AG09319 (cell line): ENCODE results near the gene ZGLP1.
"Not testable (repeated sequence)": the region's sequence is repeated elsewhere in the genome, so short reads cannot be mapped to it uniquely, and the experiment has no call there.

ENCODE experiments used
- DNase-seq: peaks from one replicate; pipeline ENCODE4 v3.0.0-alpha.2; 2010; ENCODE audit warnings: low read depth; ENCODE audit errors: extremely low read depth
- TF ChIP-seq, protein P1 (sequence below): IDR thresholded peaks from 2 replicates; pipeline ENCODE4 v1.5.1; 2011; ENCODE audit warnings: low read depth, mild to moderate bottlenecking, inconsistent platforms, low read length, moderate library complexity

ZGLP1 gene

DNA sequence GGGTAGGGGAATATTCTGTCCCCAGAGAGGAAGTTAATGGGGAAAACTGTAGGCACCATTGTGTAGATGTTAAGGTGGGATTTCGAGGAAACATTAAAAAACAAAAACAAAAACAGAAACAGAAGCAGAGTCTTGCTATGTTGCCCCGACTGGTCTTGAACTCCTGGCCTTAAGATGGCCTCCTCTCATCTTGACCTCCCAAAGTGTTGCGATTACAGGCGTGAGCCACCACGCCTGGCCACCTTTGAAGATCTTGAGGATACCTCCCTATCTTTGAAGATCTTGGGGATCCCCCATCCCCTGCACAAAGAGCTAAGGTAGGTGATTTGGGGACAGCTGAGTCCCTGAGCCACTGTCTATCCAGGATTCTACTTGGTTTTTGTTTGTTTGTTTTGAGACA, 30.4 kb upstream of the ZGLP1 start:
- TF ChIP-seq, protein P1, sequence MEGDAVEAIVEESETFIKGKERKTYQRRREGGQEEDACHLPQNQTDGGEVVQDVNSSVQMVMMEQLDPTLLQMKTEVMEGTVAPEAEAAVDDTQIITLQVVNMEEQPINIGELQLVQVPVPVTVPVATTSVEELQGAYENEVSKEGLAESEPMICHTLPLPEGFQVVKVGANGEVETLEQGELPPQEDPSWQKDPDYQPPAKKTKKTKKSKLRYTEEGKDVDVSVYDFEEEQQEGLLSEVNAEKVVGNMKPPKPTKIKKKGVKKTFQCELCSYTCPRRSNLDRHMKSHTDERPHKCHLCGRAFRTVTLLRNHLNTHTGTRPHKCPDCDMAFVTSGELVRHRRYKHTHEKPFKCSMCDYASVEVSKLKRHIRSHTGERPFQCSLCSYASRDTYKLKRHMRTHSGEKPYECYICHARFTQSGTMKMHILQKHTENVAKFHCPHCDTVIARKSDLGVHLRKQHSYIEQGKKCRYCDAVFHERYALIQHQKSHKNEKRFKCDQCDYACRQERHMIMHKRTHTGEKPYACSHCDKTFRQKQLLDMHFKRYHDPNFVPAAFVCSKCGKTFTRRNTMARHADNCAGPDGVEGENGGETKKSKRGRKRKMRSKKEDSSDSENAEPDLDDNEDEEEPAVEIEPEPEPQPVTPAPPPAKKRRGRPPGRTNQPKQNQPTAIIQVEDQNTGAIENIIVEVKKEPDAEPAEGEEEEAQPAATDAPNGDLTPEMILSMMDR: no peak
- no peak for DNase-seq

DNA sequence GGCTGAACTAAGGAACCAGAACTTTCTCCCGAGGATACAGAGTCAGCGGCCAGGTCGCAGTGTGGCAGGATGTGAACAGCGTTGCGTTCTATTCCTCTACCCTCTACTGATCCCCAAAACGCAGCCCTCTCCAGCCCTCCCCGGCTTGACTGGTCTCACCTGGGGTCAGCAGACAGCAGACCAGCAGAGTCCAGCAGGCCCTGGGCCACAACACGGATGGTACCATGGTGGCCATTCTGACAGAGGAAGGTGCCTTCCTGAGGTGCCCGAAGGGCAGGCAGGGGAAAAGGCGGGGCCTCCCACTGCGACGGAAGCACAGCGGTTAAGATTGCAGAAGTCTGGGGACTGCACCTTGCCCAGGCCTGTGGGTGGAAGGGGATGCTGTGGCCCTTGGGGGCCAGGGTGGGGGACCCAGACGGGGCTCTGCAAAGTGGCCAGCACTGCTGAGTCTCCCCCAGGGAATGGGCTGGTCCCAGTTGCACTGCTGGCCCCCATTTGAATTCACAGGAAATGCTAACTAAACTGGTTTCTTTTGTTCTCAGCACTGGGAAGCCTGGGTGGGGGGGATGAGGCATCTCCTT, 29.9 kb upstream of the ZGLP1 start, which contains the start of gene ICAM3:
Gene ICAM3 (minus strand): TSS at position 245 of the 581 bp plus-strand sequence. CDS start 10 bp downstream, at position 235.
- no peak for DNase-seq
- TF ChIP-seq, protein P1: no peak

DNA sequence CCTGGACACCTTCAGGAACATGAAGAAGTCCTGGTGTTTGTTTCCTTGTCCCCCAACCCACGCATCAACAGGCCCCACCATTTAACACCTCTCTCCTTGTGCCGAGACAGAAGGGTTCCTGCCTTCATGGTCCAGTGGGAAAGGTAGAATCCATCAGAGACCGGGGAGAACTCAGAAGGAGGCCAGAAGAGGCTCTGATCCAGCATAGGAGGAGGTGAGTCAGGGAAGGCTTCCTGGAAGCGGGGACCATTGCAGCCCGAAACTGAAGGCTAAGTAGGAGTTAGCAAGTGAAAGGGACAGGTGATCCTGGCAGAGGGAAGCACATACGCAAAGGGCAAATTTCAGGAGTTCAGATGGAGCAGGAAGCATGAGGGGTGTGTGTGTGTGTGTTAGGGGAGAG, 29.3 kb upstream of the ZGLP1 start:
- TF ChIP-seq, protein P1: no peak
- no peak for DNase-seq

DNA sequence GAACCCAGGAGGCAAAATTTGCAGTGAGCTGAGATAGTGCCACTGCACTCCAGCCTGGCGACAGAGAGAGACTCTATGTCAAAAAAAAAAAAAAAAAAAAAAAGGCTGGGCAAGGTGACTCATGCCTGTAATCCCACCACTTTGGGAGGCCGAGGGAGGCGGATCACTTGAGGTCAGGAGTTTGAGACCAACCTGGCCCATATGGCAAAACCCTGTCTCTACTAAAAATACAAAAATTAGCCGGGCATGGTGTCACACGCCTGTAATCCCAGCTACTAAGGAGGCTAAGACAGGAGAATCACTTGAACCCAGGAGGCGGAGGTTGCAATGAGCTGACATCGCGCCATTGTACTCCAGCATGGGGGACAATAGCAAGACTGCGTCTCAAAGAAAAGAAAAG, 27.1 kb upstream of the ZGLP1 start:
- not testable (repeated sequence) for DNase-seq

DNA sequence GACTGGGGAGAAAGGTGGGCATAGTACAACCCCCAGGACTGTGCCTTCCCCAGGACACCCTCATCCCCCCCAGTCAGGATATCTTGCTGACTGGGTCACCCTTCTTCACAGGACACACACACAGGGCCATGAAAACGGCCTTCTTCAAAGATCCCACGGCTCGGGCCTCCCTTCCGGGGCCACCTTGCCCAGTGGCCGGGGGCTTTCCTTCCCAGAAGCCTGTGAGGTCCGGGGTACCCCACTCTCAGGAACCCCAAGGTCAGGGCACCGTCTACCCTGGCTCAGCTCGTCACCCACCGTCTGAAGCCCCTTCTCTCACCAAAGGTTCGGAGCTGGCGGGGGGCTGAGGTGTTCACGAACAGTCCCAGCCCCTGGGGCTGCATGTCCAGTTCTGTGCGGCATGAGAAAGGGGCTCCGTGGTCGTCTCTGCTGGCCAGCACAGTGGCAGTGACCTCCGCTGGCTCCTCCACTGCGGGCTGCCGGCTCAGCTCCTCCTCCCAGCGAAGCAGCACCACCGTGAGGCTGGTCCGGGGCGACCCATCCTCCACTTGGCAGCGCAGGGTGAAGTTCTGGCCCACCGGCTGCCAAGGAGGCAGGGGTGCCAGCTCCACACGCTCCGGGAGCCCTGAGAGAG, 25.9 kb upstream of the ZGLP1 start:
- DNase-seq: no peak
- TF ChIP-seq, protein P1: no peak

DNA sequence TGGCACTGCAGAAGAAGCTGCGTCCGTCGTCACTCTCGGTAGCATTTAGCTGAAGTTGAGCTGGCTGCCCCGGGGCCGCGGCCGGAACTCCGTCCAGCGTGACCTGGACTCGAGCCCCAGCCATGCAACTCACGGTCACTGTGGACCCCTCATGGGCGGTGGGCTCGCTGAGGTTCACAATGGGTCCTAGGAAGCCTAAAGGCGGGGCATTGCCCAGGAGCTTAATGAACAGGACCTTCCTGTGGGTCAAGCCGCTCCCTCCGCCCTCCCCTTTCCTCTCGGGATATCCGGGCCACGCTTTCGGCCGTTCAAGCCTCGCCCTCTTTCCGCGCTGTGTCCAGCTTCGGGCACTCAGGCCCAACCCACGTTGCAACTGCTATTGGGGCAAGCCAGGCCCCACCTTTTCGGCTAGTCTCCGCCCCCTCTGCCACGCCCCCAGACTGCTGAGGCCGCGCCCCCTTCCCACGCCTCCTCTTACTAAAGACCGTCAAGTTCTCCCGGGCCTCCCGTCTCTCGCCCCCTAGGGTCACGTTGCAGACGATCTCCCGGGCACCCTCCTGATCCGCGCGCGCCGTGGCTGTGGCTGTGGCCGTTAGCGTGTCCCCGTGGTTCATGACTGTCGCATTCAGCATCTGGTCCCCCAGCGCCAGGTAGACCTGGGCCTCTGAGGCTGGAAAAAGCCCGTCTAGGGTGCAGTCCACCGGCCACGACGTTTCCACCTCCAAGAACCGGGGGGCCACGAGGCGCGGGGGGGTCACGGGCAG, 25.2 kb upstream of the ZGLP1 start:
- TF ChIP-seq, protein P1: peak; percentile 14
- DNase-seq: peak; percentile 85

DNA sequence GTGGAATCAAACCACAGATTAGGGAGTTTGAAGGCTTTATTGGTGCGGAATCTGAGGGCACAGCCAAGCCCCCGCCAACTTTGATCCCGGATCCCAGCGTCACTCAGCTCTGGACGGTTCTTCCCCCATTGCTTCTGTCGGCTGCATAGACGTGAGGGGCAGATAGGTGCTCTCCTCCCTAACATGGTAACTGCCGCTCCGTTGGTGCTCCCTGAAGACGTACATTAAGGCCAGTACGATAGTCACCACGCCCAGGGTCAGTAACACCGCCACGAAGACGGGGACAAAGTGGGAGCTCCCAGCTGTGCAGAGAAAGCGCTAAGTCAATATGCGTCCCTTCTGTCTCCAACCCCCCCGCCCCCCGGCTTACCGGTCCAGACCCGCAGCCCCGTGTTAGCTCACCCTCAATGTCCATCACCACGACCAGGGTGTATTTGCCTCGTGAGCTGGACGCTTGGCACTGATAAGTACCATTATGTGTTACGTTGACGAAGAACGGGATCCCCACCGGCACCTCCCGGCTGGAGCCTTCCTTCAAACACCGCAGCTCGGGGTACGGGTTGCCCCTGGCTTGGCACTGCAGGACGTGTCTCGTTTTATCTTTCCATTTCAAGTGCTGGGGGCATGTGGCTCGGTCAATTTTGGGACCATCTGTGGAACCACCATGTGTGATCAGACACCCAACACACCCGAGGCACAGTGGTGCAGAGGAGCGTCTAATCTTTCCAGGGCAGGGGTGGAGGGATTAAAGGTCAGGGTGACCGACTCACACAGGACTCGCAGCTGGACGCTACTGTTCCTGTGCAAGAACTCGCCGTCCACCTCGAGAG, 24.4 kb upstream of the ZGLP1 start:
- no peak for DNase-seq
- TF ChIP-seq, protein P1: no peak
